Type B pancreatic cell (in vitro differentiated cells): ENCODE data around the gene TRIM47. TPM values are rescaled to one million over a fixed set of nuclear protein-coding genes. Genes with fewer than 3 reads are reported as not detected.
"Not testable (repeated sequence)": the region's sequence is repeated elsewhere in the genome, so short reads cannot be mapped to it uniquely, and the experiment has no call there.

Source experiments
- DNase-seq: peaks from one replicate; pipeline ENCODE4 v3.0.0; 2021; ENCODE audit warnings: mixed read lengths; ENCODE audit not compliant: unreplicated experiment; ENCODE audit errors: extremely low spot score
- H3K27ac Mint-ChIP-seq: 2 replicates; pipeline ENCODE4 v1.8.0; 2021; ENCODE audit warnings: mild to moderate bottlenecking, mixed read lengths
- H3K27me3 Mint-ChIP-seq: 2 replicates; pipeline ENCODE4 v1.8.0; 2021; ENCODE audit warnings: mixed read lengths
- H3K36me3 Mint-ChIP-seq: 2 replicates; pipeline ENCODE4 v1.8.0; 2021; ENCODE audit warnings: mixed read lengths
- H3K4me1 Mint-ChIP-seq: one replicate; pipeline ENCODE4 v1.8.0; 2021; ENCODE audit warnings: mixed read lengths; ENCODE audit not compliant: unreplicated experiment
- H3K4me3 Mint-ChIP-seq: 2 replicates; pipeline ENCODE4 v1.8.0; 2021; ENCODE audit warnings: mild to moderate bottlenecking, mixed read lengths
- H3K9me3 Mint-ChIP-seq: 2 replicates; pipeline ENCODE4 v1.8.0; 2021; ENCODE audit warnings: mixed read lengths
- CTCF ChIP-seq: fragments of 200-600 bp; sonication (generic); conservative IDR thresholded peaks from 2 replicates; pipeline ENCODE4 v1.5.0; 2021; ENCODE audit warnings: antibody characterized with exemption, mild to moderate bottlenecking
- total RNA-seq: library from RNA; stranded (reverse); gene quantifications from 2 replicates; pipeline ENCODE4 v1.2.1, GENCODE V29; 2021; ENCODE audit warnings: low replicate concordance

The TRIM47 gene
- total RNA-seq, 1 donor from 2014 or later, result 3.1 TPM

GRCh38 chr17:75856062-75856756 lies 22.2 kb downstream of the TRIM47 start:
- H3K4me3 Mint-ChIP-seq, result no peak overlapping the region
- no peaks in the 10 kb centered on the region for H3K9me3 Mint-ChIP-seq
- H3K36me3 Mint-ChIP-seq, result no peaks in the 10 kb centered on the region
- peak; percentile 2 for TF ChIP-seq CTCF
- DNase-seq, result peak; percentile 84
- peaks cover 10% of the 10 kb centered on the region for H3K4me1 Mint-ChIP-seq
- H3K27me3 Mint-ChIP-seq, result no peaks in the 10 kb centered on the region
- H3K27ac Mint-ChIP-seq, result peak overlapping the region; percentile 71

GRCh38 chr17:75855310-75856061 lies 22.9 kb downstream of the TRIM47 start, which contains the start of gene WBP2:
Gene WBP2, minus strand, starts transcription at chr17:75855335. Its CDS starts 38 bp downstream, at chr17:75855297.
- no peak within 1 kb of the TSS for H3K4me3 Mint-ChIP-seq
- peak; percentile 67 for TF ChIP-seq CTCF

GRCh38 chr17:75854881-75855309 lies 23.5 kb downstream of the TRIM47 start:
- H3K4me1 Mint-ChIP-seq, result peaks cover 10% of the 10 kb centered on the region
- H3K4me3 Mint-ChIP-seq, result no peak overlapping the region
- TF ChIP-seq CTCF, result no peak
- H3K27ac Mint-ChIP-seq, result no peak overlapping the region
- no peaks in the 10 kb centered on the region for H3K27me3 Mint-ChIP-seq
- no peaks in the 10 kb centered on the region for H3K36me3 Mint-ChIP-seq
- H3K9me3 Mint-ChIP-seq, result no peaks in the 10 kb centered on the region
- DNase-seq, result no peak

More at GRCh38 chr17:75855310-75856061, 22.9 kb downstream of the TRIM47 start, which contains the start of gene WBP2:
- H3K27ac Mint-ChIP-seq, result peak within 1 kb of the TSS; percentile 71
- DNase-seq, result peak; percentile 95
- H3K9me3 Mint-ChIP-seq, result no peaks in the 10 kb centered on the region
- no peaks in the 10 kb centered on the region for H3K36me3 Mint-ChIP-seq
- no peaks in the 10 kb centered on the region for H3K27me3 Mint-ChIP-seq
- peaks cover 10% of the 10 kb centered on the region for H3K4me1 Mint-ChIP-seq

GRCh38 chr17:75854101-75854748 lies 24.2 kb downstream of the TRIM47 start:
- no peak for DNase-seq
- Mint-ChIP-seq H3K27me3 (no peaks in the 10 kb centered on the region), H3K27ac (no peak overlapping the region), H3K4me3 (no peak overlapping the region), H3K4me1 (peaks cover 10% of the 10 kb centered on the region), H3K36me3 (no peaks in the 10 kb centered on the region), H3K9me3 (no peaks in the 10 kb centered on the region)
- TF ChIP-seq CTCF, result no peak

- H3K27me3 Mint-ChIP-seq, result no peaks in the 10 kb centered on the region
- no peak for TF ChIP-seq CTCF
- H3K4me3 Mint-ChIP-seq, result peak overlapping the region; percentile 65
- no peak for DNase-seq
- peaks cover 10% of the 10 kb centered on the region for H3K4me1 Mint-ChIP-seq
- no peaks in the 10 kb centered on the region for H3K9me3 Mint-ChIP-seq
- H3K27ac Mint-ChIP-seq, result peak overlapping the region; percentile 63
- H3K36me3 Mint-ChIP-seq, result peaks cover under 1% of the 10 kb centered on the region
These were observed 24.9 kb downstream of the TRIM47 start for GRCh38 chr17:75853433-75853832.

GRCh38 chr17:75851693-75851991 lies 26.7 kb downstream of the TRIM47 start:
- not testable (repeated sequence) for H3K27me3 Mint-ChIP-seq, H3K27ac Mint-ChIP-seq, H3K36me3 Mint-ChIP-seq, H3K9me3 Mint-ChIP-seq, DNase-seq, H3K4me3 Mint-ChIP-seq, H3K4me1 Mint-ChIP-seq
